HTERT RPE-1 (cell line): Measurements from ENCODE around the gene WDFY4.

Source experiments
- in situ Hi-C: fragments of 300-500 bp; cut with MboI; formaldehyde crosslinking; loops from 4 replicates; pipeline ENCODE4 v1.14.3; 2020; ENCODE audit warnings: low sequenced_read_pairs

WDFY4 gene

GRCh38 chr10:48895803-48896195, 211.1 kb downstream of the WDFY4 start:
- in situ Hi-C loops = no loop called here

GRCh38 chr10:48896756-48897440, 212.2 kb downstream of the WDFY4 start:
- in situ Hi-C loops = no loop called here

DNA sequence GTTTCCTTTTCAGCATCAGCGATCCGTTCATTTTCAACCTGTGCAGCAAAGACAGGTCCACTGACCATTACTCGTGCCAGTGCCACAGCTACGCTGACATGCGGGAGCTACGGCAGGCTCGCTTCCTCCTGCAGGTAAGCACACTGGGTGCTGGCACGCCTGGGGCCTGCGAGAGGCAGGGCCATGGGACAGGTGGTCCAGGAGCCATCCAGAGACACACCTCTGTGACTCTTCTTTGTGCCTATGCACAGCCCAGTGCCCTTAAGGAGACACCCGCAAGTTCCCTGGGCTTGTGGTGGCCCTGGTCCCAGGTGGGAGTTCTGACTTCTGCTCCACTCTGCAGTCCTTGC, 212.7 kb downstream of the WDFY4 start:
- in situ Hi-C loops = no loop called here

- in situ Hi-C loops = no loop called here
These were observed 213.8 kb downstream of the WDFY4 start for GRCh38 chr10:48898426-48898825.

- in situ Hi-C loops = no loop called here
These were observed 215.1 kb downstream of the WDFY4 start for GRCh38 chr10:48899781-48900180.

GRCh38 chr10:48900371-48900801, 215.7 kb downstream of the WDFY4 start:
- in situ Hi-C loops = no loop called here

DNA sequence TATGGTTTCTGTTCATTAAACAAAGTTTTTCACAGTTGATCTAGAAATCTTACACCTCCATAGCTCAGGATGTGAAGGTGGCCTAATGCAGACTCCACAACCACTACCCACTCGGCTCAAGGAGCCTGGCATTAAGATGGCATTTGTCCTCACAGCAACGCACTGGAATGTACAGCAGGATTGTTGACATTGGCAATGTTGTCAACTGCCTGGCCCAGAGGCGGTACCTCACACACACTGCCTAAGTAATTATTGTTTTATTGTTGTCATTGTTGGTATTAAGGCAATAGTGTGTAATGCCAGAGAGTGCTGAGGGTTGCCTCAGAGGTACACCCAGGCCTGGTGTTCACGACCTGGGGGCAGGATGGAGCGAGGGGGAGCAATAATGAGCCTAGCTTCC, 216.6 kb downstream of the WDFY4 start:
- in situ Hi-C loops = no loop called here

GRCh38 chr10:48902096-48902495, 217.4 kb downstream of the WDFY4 start:
- in situ Hi-C loops = no loop called here

GRCh38 chr10:48903151-48903550, 218.5 kb downstream of the WDFY4 start:
- in situ Hi-C loops = no loop called here

DNA sequence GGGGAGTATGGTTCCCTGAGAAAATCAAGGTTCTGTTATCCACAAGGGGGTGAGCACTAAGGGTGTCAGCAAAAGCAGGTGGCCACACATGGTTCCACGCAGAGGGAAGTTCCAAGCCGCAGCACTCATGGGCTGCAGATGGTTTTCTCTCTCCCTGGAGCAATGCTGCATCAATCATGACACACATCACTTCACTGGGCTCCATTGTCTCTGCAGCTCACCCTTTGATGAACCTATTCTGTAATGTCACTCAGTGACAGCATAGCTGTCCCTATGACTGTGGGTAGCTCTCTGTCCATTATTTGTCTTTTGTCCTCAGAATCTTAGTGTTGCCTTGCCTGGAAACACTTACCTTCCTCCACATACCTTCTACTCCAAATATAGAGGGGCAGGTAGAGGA, 220.2 kb downstream of the WDFY4 start:
- in situ Hi-C loops = no loop called here

DNA sequence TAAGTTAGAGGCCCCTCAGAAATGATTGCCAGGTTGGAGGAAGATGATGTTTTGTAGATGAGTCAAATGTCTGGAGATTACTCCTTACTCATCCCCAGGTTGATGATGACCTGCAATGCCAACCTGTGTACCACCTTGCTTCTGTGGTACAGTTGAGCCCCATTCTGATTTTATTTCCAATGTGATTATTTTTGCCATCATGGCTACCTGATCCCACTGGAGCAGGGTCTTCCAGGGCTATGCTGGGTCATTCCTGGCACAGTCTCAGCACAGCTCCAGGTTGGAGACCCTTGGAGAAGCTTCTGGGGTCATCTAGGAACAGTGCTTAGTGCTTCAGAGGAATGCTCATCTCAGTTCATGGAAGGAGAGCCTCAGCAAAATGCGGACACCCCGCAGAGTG, 220.6 kb downstream of the WDFY4 start:
- in situ Hi-C loops = no loop called here

DNA sequence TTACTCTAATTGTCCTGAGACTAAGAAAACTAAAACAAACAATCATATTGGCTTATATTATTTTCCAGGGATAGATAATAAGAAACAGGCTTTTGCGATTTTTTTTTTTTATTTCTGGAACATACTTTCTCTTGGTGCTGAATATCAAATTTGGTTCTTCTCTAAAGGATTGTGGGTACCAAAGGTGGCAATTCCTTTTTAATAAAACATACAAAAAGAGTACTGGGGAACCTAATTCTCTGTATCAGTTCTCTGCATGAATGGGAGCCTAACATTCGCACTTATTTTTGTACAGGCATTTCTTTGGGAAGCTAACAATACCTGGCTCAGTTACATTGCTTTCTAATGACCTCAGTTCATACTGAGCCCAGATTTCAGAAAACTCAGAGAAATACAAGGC, 222.2 kb downstream of the WDFY4 start:
- in situ Hi-C loops = no loop called here

DNA sequence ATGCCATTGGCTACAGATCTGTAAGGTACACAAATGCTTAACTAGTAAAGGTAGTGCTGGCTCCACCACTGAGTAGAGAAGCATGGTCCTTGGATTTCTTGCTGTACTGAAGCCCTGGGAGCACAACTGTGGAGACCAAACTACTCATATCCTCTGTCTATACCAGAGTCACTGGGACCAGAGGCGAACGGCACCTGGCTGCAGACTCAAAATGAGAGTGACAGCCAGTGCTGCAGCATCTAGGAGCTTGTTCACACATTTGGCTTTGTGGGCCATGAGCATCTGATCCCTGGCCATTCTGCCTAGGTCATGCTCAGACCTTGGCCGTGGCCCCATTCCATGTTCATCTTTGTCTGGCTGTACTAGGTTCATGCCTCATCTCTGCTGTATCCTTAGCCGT, 223.1 kb downstream of the WDFY4 start:
- in situ Hi-C loops = no loop called here

DNA sequence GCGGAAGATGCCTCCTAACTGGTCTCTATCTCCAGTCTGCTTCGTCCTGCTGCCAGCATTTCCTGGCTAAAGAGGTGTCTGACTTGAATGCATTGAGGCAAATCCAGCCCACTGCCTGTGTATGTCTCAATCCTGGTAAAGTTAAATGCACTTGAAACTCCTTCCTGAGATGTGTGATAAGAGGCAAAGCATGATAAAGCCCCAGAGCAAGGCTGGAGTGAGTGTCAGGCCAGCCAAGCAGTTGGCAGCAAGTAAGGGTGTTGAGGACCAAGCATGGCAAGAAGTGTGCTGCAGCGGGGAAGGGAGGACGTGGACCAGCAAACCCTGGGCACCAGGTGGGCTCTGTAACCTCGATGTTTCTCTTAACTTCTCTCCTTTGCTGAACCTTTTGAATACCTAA, 225.9 kb downstream of the WDFY4 start:
- in situ Hi-C loops = no loop called here

DNA sequence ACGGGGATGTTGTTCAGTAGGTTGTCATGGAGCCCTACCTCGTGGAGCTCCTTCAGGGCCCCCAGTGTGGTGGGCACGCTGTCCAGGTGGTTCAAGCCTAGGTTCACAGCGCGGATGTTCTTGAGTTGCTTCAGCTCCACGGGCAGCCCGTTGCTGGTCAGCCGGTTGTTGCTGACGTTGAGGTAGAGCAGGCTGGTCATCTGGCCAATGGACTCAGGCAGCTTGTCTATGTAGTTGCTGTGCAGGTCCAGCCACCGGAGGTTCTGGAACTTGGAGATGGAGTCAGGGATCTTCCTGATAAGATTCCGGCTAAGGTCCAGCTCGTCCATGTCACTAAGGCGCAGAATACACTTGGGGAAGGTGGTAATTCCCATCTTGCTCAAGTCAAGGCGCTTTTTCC, 229.0 kb downstream of the WDFY4 start:
- in situ Hi-C loops = no loop called here

- in situ Hi-C loops = no loop called here
These were observed 239.1 kb downstream of the WDFY4 start for GRCh38 chr10:48923748-48924147.

DNA sequence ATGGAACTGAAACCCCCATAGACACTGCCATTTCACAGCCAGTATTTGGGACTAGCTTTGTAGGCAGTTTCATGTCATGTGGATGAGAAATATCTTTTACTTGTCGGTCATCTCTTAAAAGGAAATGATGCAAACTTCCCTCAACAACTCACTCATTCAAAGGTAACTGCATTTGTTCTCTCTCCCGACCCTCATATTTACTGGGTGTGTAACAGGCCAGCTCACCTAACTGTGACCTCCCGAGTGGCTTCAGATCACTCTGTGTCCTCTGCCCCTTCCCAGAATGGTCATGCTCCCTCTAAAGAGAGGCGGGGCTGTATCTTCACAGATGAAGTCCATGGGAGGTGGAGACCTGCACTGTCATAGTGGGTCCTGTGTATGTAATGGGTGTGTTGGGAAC, 240.3 kb downstream of the WDFY4 start:
- in situ Hi-C loops = no loop called here

DNA sequence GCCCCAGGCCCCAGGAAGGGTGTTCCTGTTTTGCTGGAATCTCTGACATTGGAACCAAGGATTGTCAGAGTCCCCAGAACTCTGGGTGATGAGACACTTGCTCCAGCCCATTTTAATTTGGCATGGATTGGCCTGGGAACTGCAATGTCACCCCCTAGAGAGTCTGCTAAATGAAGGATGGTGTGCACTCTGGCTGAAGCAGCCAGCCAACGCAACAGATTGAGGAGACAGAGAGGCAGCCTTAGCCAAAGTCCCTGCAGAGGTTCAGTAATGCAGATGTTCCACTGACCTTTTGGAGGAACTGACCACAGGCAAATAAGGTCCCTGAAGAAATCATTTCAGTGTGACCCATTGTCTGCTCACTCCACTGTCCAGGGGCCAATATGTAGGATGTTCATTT, 241.6 kb downstream of the WDFY4 start:
- in situ Hi-C loops = no loop called here

DNA sequence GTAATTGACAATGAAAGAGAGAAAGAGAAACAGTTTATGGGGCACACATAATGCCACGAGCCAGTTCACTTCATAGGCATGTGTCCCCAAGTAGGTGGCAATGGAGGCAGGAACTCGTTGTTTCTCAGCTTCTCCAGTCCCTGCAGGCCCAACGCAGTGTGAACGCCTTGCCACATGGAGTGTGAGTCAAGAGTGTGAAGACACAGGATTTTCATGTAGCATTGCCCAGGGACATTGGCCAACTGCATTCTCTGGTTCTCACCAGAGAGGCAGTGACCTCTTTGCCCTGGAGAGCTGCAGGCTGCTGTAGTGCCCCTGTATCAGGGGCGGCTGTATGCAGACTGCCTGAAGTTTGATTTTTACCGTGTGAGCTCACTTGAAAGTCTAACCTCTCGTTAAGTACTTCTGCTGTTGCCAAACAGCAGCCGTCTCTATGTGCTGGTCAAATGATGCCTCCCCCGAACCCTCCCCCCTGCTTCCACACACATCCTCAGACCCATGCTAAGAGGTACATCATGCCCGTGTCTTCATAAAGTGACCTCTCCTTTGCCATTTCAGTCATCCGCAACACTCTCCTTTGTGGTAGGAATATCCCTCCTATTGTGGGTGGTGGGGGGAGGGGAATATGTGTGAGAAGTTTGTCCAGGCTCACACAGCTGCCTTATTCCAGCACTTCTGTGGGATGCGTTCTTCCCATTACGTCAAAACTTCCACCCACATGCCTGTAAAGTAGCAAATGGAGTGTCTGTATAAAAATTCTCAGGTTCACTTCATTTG, 242.3 kb downstream of the WDFY4 start:
- in situ Hi-C loops = no loop called here

GRCh38 chr10:48929413-48929990, 244.8 kb downstream of the WDFY4 start:
- in situ Hi-C loops = no loop called here

DNA sequence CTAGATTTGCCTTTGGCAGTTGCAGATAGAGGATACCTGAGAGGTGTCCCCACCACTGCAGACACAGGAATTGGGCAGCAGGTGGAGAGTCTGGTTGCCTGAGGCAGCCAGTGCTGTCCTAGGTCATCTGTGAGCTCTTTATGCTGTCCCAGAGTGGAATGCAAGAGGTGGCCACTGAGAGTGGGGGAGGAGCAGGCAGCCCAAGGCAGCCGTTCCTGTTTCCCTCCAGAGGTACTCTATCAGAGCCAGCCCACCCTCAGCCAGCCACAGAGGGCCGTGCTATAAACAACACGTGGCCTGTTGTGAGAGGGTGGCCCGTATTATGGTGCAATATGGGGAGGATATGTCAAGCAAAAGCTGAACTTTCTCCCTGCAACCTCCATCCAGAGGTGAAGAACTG, 246.5 kb downstream of the WDFY4 start:
- in situ Hi-C loops = no loop called here
